ENCODE data around the gene BACH2.

GRCh38 chr6:90000864-90001731, 295.5 kb downstream of the BACH2 start:
- TF ChIP-seq NRF1 (IDR thresholded peaks at IDR 0.05; ENCODE audit: low read depth, low read length) (no peak), CTCF (IDR thresholded peaks at IDR 0.05; ENCODE audit: control extremely low read depth in 1 of 3, insufficient read depth in 1 of 3, low read depth in 1 of 3, low read length in 3 of 3) (no peak), MAFK (IDR thresholded peaks at IDR 0.05; ENCODE audit: low read depth, low read length) (no peak), CHD1 (IDR thresholded peaks at IDR 0.05; ENCODE audit: low read depth, low read length) (no peak), SP1 (IDR thresholded peaks at IDR 0.05; ENCODE audit: low read depth, low read length) (no peak), JUND (IDR thresholded peaks at IDR 0.05; ENCODE audit: low read length) (no peak), POLR2A (IDR thresholded peaks at IDR 0.05; ENCODE audit: control extremely low read depth in 1 of 2, low read depth in 2 of 2, low read length in 2 of 2) (no peak), RAD21 (IDR thresholded peaks at IDR 0.05 in 1 of 2, conservative IDR thresholded peaks at IDR 0.05 in 1 of 2; ENCODE audit: low read depth in 2 of 2, low read length in 2 of 2) (no peak), HDAC6 (IDR thresholded peaks at IDR 0.05; ENCODE audit: low read depth, low read length) (no peak)
